Astrocyte (in vitro differentiated cells and primary cell): ENCODE measurements around the gene EML6. TPM values are rescaled to one million over a fixed set of nuclear protein-coding genes. Genes with fewer than 3 reads are reported as not detected.

ENCODE experiments used
- DNase-seq: peaks from one replicate; pipeline ENCODE4 v3.0.0-alpha.2; 2010; ENCODE audit warnings: low read depth
- FAIRE-seq: peaks from 2 replicates; lab custom pipeline; 2011; peaks lifted over from hg19 to GRCh38; lab: Jason Lieb, UNC
- H2AFZ ChIP-seq: 2 replicates; pipeline ENCODE4 v1.6.0; 2012; ENCODE audit warnings: low read depth, low read length, inconsistent platforms
- H3K27ac ChIP-seq: 2 replicates; pipeline ENCODE4 v1.5.1; 2011; ENCODE audit warnings: low read depth, low read length, inconsistent platforms
- H3K27me3 ChIP-seq: 2 replicates; pipeline ENCODE4 v1.6.0; 2011; ENCODE audit warnings: low read length, inconsistent platforms; ENCODE audit not compliant: insufficient read depth
- H3K36me3 ChIP-seq: 2 replicates; pipeline ENCODE4 v1.5.1; 2011; ENCODE audit warnings: low read length, inconsistent platforms; ENCODE audit not compliant: insufficient read depth
- H3K4me1 ChIP-seq: 2 replicates; pipeline ENCODE4 v1.5.1; 2011; ENCODE audit warnings: low read length, inconsistent platforms; ENCODE audit not compliant: insufficient read depth
- H3K4me2 ChIP-seq: 2 replicates; pipeline ENCODE4 v1.6.0; 2012; ENCODE audit warnings: low read length, inconsistent platforms
- H3K4me3 ChIP-seq: 2 replicates; pipeline ENCODE4 v1.5.1; 2011; ENCODE audit warnings: low read depth, mild to moderate bottlenecking, low read length, inconsistent platforms; ENCODE audit not compliant: insufficient read depth
- H3K79me2 ChIP-seq: 2 replicates; pipeline ENCODE4 v1.6.0; 2012; ENCODE audit warnings: mild to moderate bottlenecking, low read length, inconsistent platforms; ENCODE audit not compliant: insufficient read depth
- H3K9ac ChIP-seq: 2 replicates; pipeline ENCODE4 v1.6.0; 2012; ENCODE audit warnings: mild to moderate bottlenecking, low read length, inconsistent platforms
- H3K9me3 ChIP-seq: 2 replicates; pipeline ENCODE4 v1.5.1; 2012; ENCODE audit warnings: low read depth, mild to moderate bottlenecking, low read length, inconsistent platforms; ENCODE audit not compliant: insufficient read depth
- H4K20me1 ChIP-seq: 2 replicates; pipeline ENCODE4 v1.6.0; 2012; ENCODE audit warnings: low read length, inconsistent platforms; ENCODE audit not compliant: insufficient read depth
- H3K27ac Mint-ChIP-seq: one replicate; pipeline ENCODE4 v1.8.0; 2021; ENCODE audit warnings: mild to moderate bottlenecking, mixed read lengths; ENCODE audit not compliant: unreplicated experiment
- H3K27me3 Mint-ChIP-seq: one replicate; pipeline ENCODE4 v1.8.0; 2021; ENCODE audit warnings: low read depth, mixed read lengths; ENCODE audit not compliant: unreplicated experiment
- H3K36me3 Mint-ChIP-seq: one replicate; pipeline ENCODE4 v1.8.0; 2021; ENCODE audit warnings: low read depth, mixed read lengths; ENCODE audit not compliant: unreplicated experiment
- H3K4me1 Mint-ChIP-seq: one replicate; pipeline ENCODE4 v1.8.0; 2021; ENCODE audit warnings: low read depth, mixed read lengths; ENCODE audit not compliant: unreplicated experiment
- H3K4me3 Mint-ChIP-seq: one replicate; pipeline ENCODE4 v1.8.0; 2021; ENCODE audit warnings: mild to moderate bottlenecking, moderate library complexity, mixed read lengths; ENCODE audit not compliant: unreplicated experiment
- H3K9me3 Mint-ChIP-seq: one replicate; pipeline ENCODE4 v1.8.0; 2021; ENCODE audit warnings: mild to moderate bottlenecking, mixed read lengths; ENCODE audit not compliant: unreplicated experiment
- CTCF ChIP-seq: IDR thresholded peaks from 2 replicates; pipeline ENCODE4 v1.5.1; 2011; ENCODE audit warnings: low read depth, mild to moderate bottlenecking, inconsistent platforms, low read length, moderate library complexity; ENCODE audit not compliant: insufficient read depth
- EZH2 ChIP-seq: IDR thresholded peaks from 2 replicates; pipeline ENCODE4 v1.6.1; 2012; ENCODE audit warnings: mild to moderate bottlenecking, low read length, inconsistent platforms; ENCODE audit not compliant: insufficient read depth
- total RNA-seq: library from RNA; stranded (reverse); gene quantifications from 2 replicates; pipeline ENCODE4 v1.2.1, GENCODE V29; 2021

The EML6 gene
- total RNA-seq, 1 donor from 2014 or later = 0.23 TPM

GRCh38 chr2:54936766-54937165 is 213.3 kb downstream of the EML6 start:
- peaks cover 6% of the 10 kb centered on the region for H3K36me3 Mint-ChIP-seq
- Histone ChIP-seq H3K4me1 (no peaks in the 10 kb centered on the region), H3K9me3 (no peaks in the 10 kb centered on the region), H3K79me2 (no peaks in the 10 kb centered on the region), H3K9ac (no peak overlapping the region), H3K4me3 (no peak overlapping the region), H4K20me1 (no peaks in the 10 kb centered on the region), H3K27ac (no peak overlapping the region), H3K36me3 (no peaks in the 10 kb centered on the region), H3K27me3 (peaks cover 2% of the 10 kb centered on the region), H3K4me2 (no peak overlapping the region), H2AFZ (no peak overlapping the region)
- TF ChIP-seq EZH2 (no peak), CTCF (no peak)
- DNase-seq = no peak
- no peak overlapping the region for H3K27ac Mint-ChIP-seq
- FAIRE-seq = no peak
- H3K4me1 Mint-ChIP-seq = no peaks in the 10 kb centered on the region
- peaks cover 2% of the 10 kb centered on the region for H3K9me3 Mint-ChIP-seq
- no peak overlapping the region for H3K4me3 Mint-ChIP-seq
- H3K27me3 Mint-ChIP-seq = no peaks in the 10 kb centered on the region

- no peak overlapping the region for H3K27ac Mint-ChIP-seq
- Histone ChIP-seq H3K4me2 (no peak overlapping the region), H3K9me3 (no peaks in the 10 kb centered on the region), H3K36me3 (no peaks in the 10 kb centered on the region), H2AFZ (no peak overlapping the region), H3K79me2 (no peaks in the 10 kb centered on the region), H3K4me1 (no peaks in the 10 kb centered on the region), H4K20me1 (no peaks in the 10 kb centered on the region), H3K9ac (no peak overlapping the region), H3K27me3 (peaks cover 2% of the 10 kb centered on the region), H3K4me3 (no peak overlapping the region), H3K27ac (no peak overlapping the region)
- TF ChIP-seq EZH2 (no peak), CTCF (no peak)
- no peaks in the 10 kb centered on the region for H3K27me3 Mint-ChIP-seq
- peaks cover 6% of the 10 kb centered on the region for H3K36me3 Mint-ChIP-seq
- H3K4me1 Mint-ChIP-seq = no peaks in the 10 kb centered on the region
- no peak for DNase-seq
- no peak overlapping the region for H3K4me3 Mint-ChIP-seq
- H3K9me3 Mint-ChIP-seq = peaks cover 2% of the 10 kb centered on the region
- FAIRE-seq = no peak
These were observed 216.1 kb downstream of the EML6 start for GRCh38 chr2:54939446-54940118.

- Histone ChIP-seq H3K27ac (no peak overlapping the region), H4K20me1 (no peaks in the 10 kb centered on the region), H3K36me3 (no peaks in the 10 kb centered on the region), H2AFZ (no peak overlapping the region), H3K9ac (no peak overlapping the region), H3K9me3 (no peaks in the 10 kb centered on the region), H3K79me2 (no peaks in the 10 kb centered on the region), H3K27me3 (peaks cover 2% of the 10 kb centered on the region), H3K4me3 (no peak overlapping the region), H3K4me1 (no peaks in the 10 kb centered on the region), H3K4me2 (no peak overlapping the region)
- Mint-ChIP-seq H3K4me3 (no peak overlapping the region), H3K27ac (no peak overlapping the region), H3K4me1 (no peaks in the 10 kb centered on the region), H3K9me3 (peaks cover 2% of the 10 kb centered on the region), H3K27me3 (peaks cover 3% of the 10 kb centered on the region), H3K36me3 (peaks cover 6% of the 10 kb centered on the region)
- FAIRE-seq = no peak
- no peak for TF ChIP-seq CTCF
- no peak for TF ChIP-seq EZH2
- no peak for DNase-seq
These were observed 217.3 kb downstream of the EML6 start for GRCh38 chr2:54940723-54941122.
